ENCODE measurements around the gene SNAP47. TPM values are rescaled to one million over a fixed set of nuclear protein-coding genes. Genes with fewer than 3 reads are reported as not detected.

SNAP47 gene
- total and polyA plus RNA-seq, 2 of the 4 experiments (the other 2 are of a cell fraction), result 39.4 to 72.9 TPM

- Histone ChIP-seq H4K8ac (ENCODE audit: low read depth in 2 of 2, low read length in 2 of 2) (no peak overlapping the region), H3K56ac (ENCODE audit: extremely low read depth, insufficient read depth, low read length) (no peak overlapping the region), H2AFZ (replicated peaks; ENCODE audit: low read length, poor library complexity) (no peak overlapping the region), H2AK5ac (ENCODE audit: low read depth, low read length) (no peak overlapping the region; the same call in 1 of the 2 replicates), H2BK5ac (ENCODE audit: low read depth, low read length, poor library complexity, severe bottlenecking) (no peak overlapping the region), H2BK15ac (ENCODE audit: low read depth, low read length) (no peak overlapping the region), H4K5ac (ENCODE audit: low read depth, low read length) (no peak overlapping the region), H3K4me1 (ENCODE audit: control insufficient read depth, insufficient read depth, low read length) (peaks cover 5% of the 10 kb centered on the region), H2AK9ac (replicated peaks; ENCODE audit: low read depth, low read length, poor library complexity) (peak overlapping the region; percentile 0), H3K27ac (ENCODE audit: insufficient read depth, low read length) (no peak overlapping the region), H3K9ac (ENCODE audit: low read depth, low read length) (no peak overlapping the region), H3K4me3 (ENCODE audit: insufficient read depth, low read depth, low read length) (no peak overlapping the region), H3K18ac (ENCODE audit: low read depth, low read length) (no peak overlapping the region), H3K27me3 (ENCODE audit: control insufficient read depth, insufficient read depth, low read length) (no peaks in the 10 kb centered on the region), H3K14ac (replicated peaks; ENCODE audit: low read depth, low read length) (no peak overlapping the region), H3K9me1 (ENCODE audit: insufficient read depth, low read length) (no peaks in the 10 kb centered on the region; the same call in 1 of the 2 replicates), H3K4me2 (ENCODE audit: low read depth, low read length) (no peak overlapping the region), H3K36me3 (ENCODE audit: control insufficient read depth, insufficient read depth, low read length) (peaks cover 16% of the 10 kb centered on the region; the same call in 1 of the 2 replicates), H4K91ac (ENCODE audit: insufficient read depth, low read depth, low read length) (no peak overlapping the region), H3K79me1 (ENCODE audit: low read depth in 1 of 2, low read length in 2 of 2) (peaks cover 4 to 23% of the 10 kb centered on the region in 2 experiments; a peak in 3 of 4 replicates), H2BK20ac (ENCODE audit: low read depth, low read length) (no peak overlapping the region), H4K20me1 (ENCODE audit: insufficient read depth, low read length) (peaks cover 18% of the 10 kb centered on the region), H3K23ac (ENCODE audit: low read depth, low read length) (no peak overlapping the region), H3K9me3 (ENCODE audit: control insufficient read depth, insufficient read depth, low read length) (no peaks in the 10 kb centered on the region), H2BK120ac (ENCODE audit: low read depth, low read length) (no peak overlapping the region), H3K4ac (ENCODE audit: low read depth, low read length) (no peak overlapping the region; the same call in 1 of the 2 replicates)
- in situ Hi-C loops (cut with MboI; ENCODE audit: low sequenced_read_pairs) (no loop called here), intact Hi-C loops (cut with micrococcal nuclease) (loop anchor here (1.0 to 2.0 kb wide), 2 partner anchors 216 to 224 kb away; no protein-coding TSS in a partner anchor), dilution Hi-C loops (cut with HindIII; ENCODE audit: low sequenced_read_pairs, unreplicated experiment) (no loop called here)
- ATAC-seq (ENCODE audit: low read depth) (no peak), DNase-seq (no peak)
- 76% methylated on average over 9 of the region's 16 CpGs; no CpG with 5 or more reads in 1 of the 2 experiments for WGBS, 2 experiments (ENCODE audit: extremely low coverage in 2 of 2, insufficient read length in 1 of 2)
- POLR2A ChIA-PET (ENCODE audit: unreplicated experiment), result no interaction called here
- CTCF ChIA-PET, result interaction anchor here (1.2 kb wide), 1 partner anchor 64 kb away, joined by 4 read pairs; no protein-coding TSS in a partner anchor
- BruUV-seq (replicated peaks), result no TSS peak
- TF ChIP-seq MAZ (IDR thresholded peaks at IDR 0.05; ENCODE audit: borderline replicate concordance, low read depth, low read length), result no peak
- no peak for TF ChIP-seq NFE2L2 (IDR thresholded peaks at IDR 0.05; ENCODE audit: low read depth, low read length)
- no peak for TF ChIP-seq RCOR1 (IDR thresholded peaks at IDR 0.05; ENCODE audit: insufficient replicate concordance, low read length)
- no peak for TF ChIP-seq RAD21 (IDR thresholded peaks at IDR 0.05; ENCODE audit: low read length)
- no peak for TF ChIP-seq SMC3 (IDR thresholded peaks at IDR 0.05; ENCODE audit: low read depth, low read length)
- no peak for TF ChIP-seq MAFK (IDR thresholded peaks at IDR 0.05; ENCODE audit: low read depth, low read length)
- TF ChIP-seq CTCF (conservative IDR thresholded peaks at IDR 0.05; ENCODE audit: low read depth, low read length), result no peak
- TF ChIP-seq RFX5 (IDR thresholded peaks at IDR 0.05; ENCODE audit: low read depth, low read length), result no peak
- no peak for TF ChIP-seq FOS (IDR thresholded peaks at IDR 0.05; ENCODE audit: low read depth, low read length)
- no peak for TF ChIP-seq USF2 (IDR thresholded peaks at IDR 0.05; ENCODE audit: low read depth, low read length)
- no peak for TF ChIP-seq CHD1 (IDR thresholded peaks at IDR 0.05; ENCODE audit: low read depth, low read length)
- no peak for TF ChIP-seq CEBPB (IDR thresholded peaks at IDR 0.05; ENCODE audit: low read depth, low read length)
- no peak for TF ChIP-seq POLR2A (IDR thresholded peaks at IDR 0.05; ENCODE audit: low read depth, low read length)
- TF ChIP-seq ELK1 (IDR thresholded peaks at IDR 0.05; ENCODE audit: borderline replicate concordance, low read depth, low read length), result no peak
- TF ChIP-seq BHLHE40 (IDR thresholded peaks at IDR 0.05; ENCODE audit: low read depth, low read length), result no peak
- no peak for TF ChIP-seq MXI1 (IDR thresholded peaks at IDR 0.05; ENCODE audit: borderline replicate concordance, low read depth, low read length)
These were observed 4.5 kb upstream of the SNAP47 start for GRCh38 chr1:227730630-227731151.

Measured in IMR-90 (cell line).